H1 (cell line): ENCODE results near the gene ELMO3. TPM values are rescaled to one million over a fixed set of nuclear protein-coding genes. Genes with fewer than 3 reads are reported as not detected.

Experiments
- ATF2 ChIP-seq: IDR thresholded peaks from 2 replicates; pipeline ENCODE4 v1.6.1; 2012; ENCODE audit warnings: low read length, inconsistent platforms
- ATF3 ChIP-seq: IDR thresholded peaks from 2 replicates; pipeline ENCODE4 v1.6.1; 2011; ENCODE audit warnings: low read depth, mild to moderate bottlenecking, low read length; ENCODE audit not compliant: insufficient read depth
- CHD1 ChIP-seq: IDR thresholded peaks from 2 replicates; pipeline ENCODE4 v1.6.1; 2012; ENCODE audit warnings: low read depth, low read length, improper control_type of control experiment
- JUND ChIP-seq: IDR thresholded peaks from 2 replicates; pipeline ENCODE4 v1.6.1; 2011; ENCODE audit warnings: mild to moderate bottlenecking, improper control_type of control experiment, low read length
- MAFK ChIP-seq: IDR thresholded peaks from 2 replicates; pipeline ENCODE4 v1.6.1; 2012; ENCODE audit warnings: low read depth, mild to moderate bottlenecking, improper control_type of control experiment, low read length
- MAX ChIP-seq: IDR thresholded peaks from 2 replicates; pipeline ENCODE4 v1.6.1; 2012; ENCODE audit warnings: inconsistent platforms
- PHF8 ChIP-seq: fragments of 200-600 bp; sonication (generic); conservative IDR thresholded peaks from 2 replicates; pipeline ENCODE4 v1.7.1; 2012; ENCODE audit warnings: low read depth, mild to moderate bottlenecking, inconsistent platforms, low read length, moderate library complexity
- RBBP5 ChIP-seq: IDR thresholded peaks from 2 replicates; pipeline ENCODE4 v1.7.1; 2012; ENCODE audit warnings: low read depth, mild to moderate bottlenecking, inconsistent platforms, low read length, moderate library complexity, borderline replicate concordance
- SIN3A ChIP-seq, 2 experiments: IDR thresholded peaks in 1 of 2; conservative IDR thresholded peaks in 1 of 2; 2 replicates each; pipeline ENCODE4 v1.6.1; 2011 to 2012; ENCODE audit warnings: low read length in 2 of 2, improper control_type of control experiment in 1 of 2, low read depth in 1 of 2, mild to moderate bottlenecking in 1 of 2
- SIRT6 ChIP-seq: IDR thresholded peaks from one replicate; pipeline ENCODE4 v1.7.1; 2012; ENCODE audit warnings: low read length, inconsistent platforms
- SP2 ChIP-seq: IDR thresholded peaks from 2 replicates; pipeline ENCODE4 v1.6.1; 2012; ENCODE audit warnings: mild to moderate bottlenecking, low read length, inconsistent platforms
- SRF ChIP-seq: IDR thresholded peaks from 2 replicates; pipeline ENCODE4 v1.6.1; 2011; ENCODE audit warnings: mild to moderate bottlenecking, low read depth, low read length, moderate library complexity
- TAF7 ChIP-seq: optimal IDR thresholded peaks from 2 replicates; pipeline ENCODE3; 2011; ENCODE audit warnings: low read depth, mild to moderate bottlenecking, inconsistent platforms, low read length, moderate library complexity, borderline replicate concordance
- TEAD4 ChIP-seq: IDR thresholded peaks from 2 replicates; pipeline ENCODE4 v1.6.1; 2012; ENCODE audit warnings: low read depth, low read length, inconsistent platforms, mixed read lengths
- YY1 ChIP-seq: IDR thresholded peaks from 2 replicates; pipeline ENCODE4 v1.6.1; 2011; ENCODE audit warnings: low read depth, mild to moderate bottlenecking, low read length
- polyA plus RNA-seq, 7 experiments: library from polyadenylated mRNA; depleted of rRNA in 3 of 7; stranded (reverse) in 5 of 7; unstranded in 2 of 7; fragments of >200 nt in 5 of 7; fragments of 200-250 nt in 2 of 7; gene quantifications; 1 replicate in 5 of 7; 2 replicates in 1 of 7; 4 replicates in 1 of 7; pipeline versions ENCODE4 v1.2.1 to v1.2.3, GENCODE V29; 2011 to 2013; ENCODE audit warnings: missing spikeins in 2 of 7, mixed read lengths in 2 of 7
- total RNA-seq: library from RNA; stranded (reverse); fragmentation: NEBNext Ultra II Directional; extraction: Animal tissue kit (Norgen Biotek cat#: 25700); gene quantifications from 2 replicates; pipeline ENCODE4 v1.2.1, GENCODE V29; 2021

The ELMO3 gene
- total and polyA plus RNA-seq, 2 of the 8 experiments (the other 6 are each of a cell fraction or from before 2014, with no cell fraction given), result 9.6 to 10.9 TPM

- TF ChIP-seq ATF2 (no peak), JUND (no peak), TEAD4 (peak; percentile 56; the same call in 1 of the 2 replicates), SIN3A (conservative IDR thresholded peaks at IDR 0.05 in 1 of 2, IDR thresholded peaks at IDR 0.05 in 1 of 2; ENCODE audit: low read depth in 1 of 2, low read length in 2 of 2) (peak in 1 of 2 experiments; percentile 87; a peak in 2 of 4 replicates), SP2 (no peak), SRF (no peak), PHF8 (no peak), ATF3 (no peak), CHD1 (no peak), YY1 (no peak), MAFK (no peak), SIRT6 (no peak), MAX (peak; percentile 86), RBBP5 (no peak; the same call in 1 of the 2 replicates), TAF7 (no peak)
These were observed 20.9 kb upstream of the ELMO3 start (continued) for GRCh38 chr16:67177743-67178699.
